Loucy (cell line): Measurements from ENCODE around the gene PACRG.

Experiments
- H2AFZ ChIP-seq: fragments of 200-600 bp; sonication (generic); 2 replicates; pipeline ENCODE4 v1.6.0; 2016; ENCODE audit warnings: antibody characterized with exemption, mild to moderate bottlenecking, low read length, moderate library complexity
- H3F3A ChIP-seq: fragments of 200-600 bp; 2 replicates; pipeline ENCODE4 v1.6.0; 2016; ENCODE audit warnings: antibody characterized with exemption, low read depth, mild to moderate bottlenecking
- H3K27me3 ChIP-seq: fragments of 200-600 bp; sonication (generic); 2 replicates; pipeline ENCODE4 v1.6.1; 2014; ENCODE audit warnings: low read length, mild to moderate bottlenecking; ENCODE audit not compliant: insufficient read depth, poor library complexity, severe bottlenecking
- H3K36me3 ChIP-seq: fragments of 200-600 bp; sonication (generic); 2 replicates; pipeline ENCODE4 v1.6.1; 2016; ENCODE audit warnings: low read length; ENCODE audit not compliant: insufficient read depth
- H3K4me1 ChIP-seq: fragments of 200-600 bp; sonication (generic); 2 replicates; pipeline ENCODE4 v1.5.1; 2014; ENCODE audit warnings: low read length, mild to moderate bottlenecking; ENCODE audit not compliant: insufficient read depth, poor library complexity, severe bottlenecking
- H3K4me2 ChIP-seq: fragments of 200-600 bp; sonication (generic); 2 replicates; pipeline ENCODE4 v1.6.0; 2014; ENCODE audit warnings: antibody characterized with exemption, low read length, low read depth, mild to moderate bottlenecking; ENCODE audit not compliant: poor library complexity, severe bottlenecking
- H3K4me3 ChIP-seq: fragments of 200-600 bp; sonication (generic); 2 replicates; pipeline ENCODE4 v1.5.1; 2014; ENCODE audit warnings: low read length, mild to moderate bottlenecking, mixed read lengths; ENCODE audit not compliant: poor library complexity, severe bottlenecking
- H3K79me2 ChIP-seq: fragments of 200-600 bp; sonication (generic); 2 replicates; pipeline ENCODE4 v1.6.1; 2014; ENCODE audit warnings: low read length; ENCODE audit not compliant: insufficient read depth
- H3K9ac ChIP-seq: fragments of 200-600 bp; sonication (generic); 2 replicates; pipeline ENCODE4 v1.6.0; 2014; ENCODE audit warnings: mild to moderate bottlenecking, low read depth, low read length, moderate library complexity; ENCODE audit not compliant: poor library complexity, severe bottlenecking
- H3K9me2 ChIP-seq: fragments of 200-600 bp; sonication (generic); replicated peaks from 2 replicates; pipeline ENCODE4 v1.6.1; 2016; ENCODE audit warnings: low read depth, low read length, mixed read lengths
- H3K9me3 ChIP-seq: fragments of 200-600 bp; sonication (generic); 2 replicates; pipeline ENCODE4 v1.6.1; 2014; ENCODE audit warnings: mild to moderate bottlenecking, antibody characterized with exemption, low read length, low read depth; ENCODE audit not compliant: insufficient read depth
- H4K20me1 ChIP-seq: fragments of 200-600 bp; sonication (generic); 2 replicates; pipeline ENCODE4 v1.6.0; 2014; ENCODE audit warnings: antibody characterized with exemption, low read length, mild to moderate bottlenecking; ENCODE audit not compliant: insufficient read depth, poor library complexity, severe bottlenecking
- CTCF ChIP-seq: fragments of 200-600 bp; sonication (generic); conservative IDR thresholded peaks from 2 replicates; pipeline ENCODE4 v1.5.1; 2014; ENCODE audit warnings: mild to moderate bottlenecking, antibody characterized with exemption, low read length
- EZH2phosphoT487 ChIP-seq: fragments of 200-600 bp; IDR thresholded peaks from 2 replicates; pipeline ENCODE4 v1.6.1; 2018; ENCODE audit warnings: antibody characterized with exemption, mild to moderate bottlenecking, moderate library complexity, borderline replicate concordance

Gene PACRG

GRCh38 chr6:162778603-162779002 is 50.8 kb downstream of the PACRG start:
- no peak overlapping the region for H3K4me3 ChIP-seq
- H4K20me1 ChIP-seq: no peaks in the 10 kb centered on the region

GRCh38 chr6:162785632-162786242 is 58.0 kb downstream of the PACRG start:
- Histone ChIP-seq H3K36me3 (no peaks in the 10 kb centered on the region), H3K4me2 (no peak overlapping the region), H3K27me3 (no peaks in the 10 kb centered on the region), H2AFZ (no peak overlapping the region), H3K9me3 (no peaks in the 10 kb centered on the region), H3K79me2 (no peaks in the 10 kb centered on the region), H3K9me2 (no peaks in the 10 kb centered on the region), H3K4me3 (no peak overlapping the region), H3K9ac (no peak overlapping the region), H3K4me1 (no peaks in the 10 kb centered on the region), H4K20me1 (no peaks in the 10 kb centered on the region), H3F3A (no peaks in the 10 kb centered on the region)
- TF ChIP-seq CTCF: no peak
- TF ChIP-seq EZH2phosphoT487: no peak

More at GRCh38 chr6:162778603-162779002, 50.8 kb downstream of the PACRG start:
- no peak for TF ChIP-seq EZH2phosphoT487
- no peak for TF ChIP-seq CTCF
- Histone ChIP-seq H2AFZ (no peak overlapping the region), H3K79me2 (no peaks in the 10 kb centered on the region), H3K36me3 (no peaks in the 10 kb centered on the region), H3K9ac (no peak overlapping the region), H3K4me2 (no peak overlapping the region), H3K4me1 (no peaks in the 10 kb centered on the region), H3K9me3 (no peaks in the 10 kb centered on the region; the same call in 1 of the 2 replicates), H3K27me3 (no peaks in the 10 kb centered on the region), H3K9me2 (no peaks in the 10 kb centered on the region), H3F3A (no peaks in the 10 kb centered on the region)

- no peaks in the 10 kb centered on the region for H4K20me1 ChIP-seq
- H3K79me2 ChIP-seq: no peaks in the 10 kb centered on the region
- H3K27me3 ChIP-seq: no peaks in the 10 kb centered on the region
- H3K4me3 ChIP-seq: no peak overlapping the region
- H3K4me1 ChIP-seq: no peaks in the 10 kb centered on the region
- H3K9me2 ChIP-seq: no peaks in the 10 kb centered on the region
- no peaks in the 10 kb centered on the region for H3K9me3 ChIP-seq
- TF ChIP-seq EZH2phosphoT487: no peak
- no peak for TF ChIP-seq CTCF
- no peak overlapping the region for H2AFZ ChIP-seq
- H3K36me3 ChIP-seq: no peaks in the 10 kb centered on the region
- H3F3A ChIP-seq: no peaks in the 10 kb centered on the region
- H3K4me2 ChIP-seq: no peak overlapping the region
- no peak overlapping the region for H3K9ac ChIP-seq
These were observed 70.9 kb downstream of the PACRG start for GRCh38 chr6:162798546-162799266.
